GM19099 (cell line): ENCODE data around the gene MKKS.

Source experiments
- POLR2A ChIP-seq: IDR thresholded peaks from 3 replicates; pipeline ENCODE4 v1.6.1; 2011; ENCODE audit warnings: low read depth; ENCODE audit not compliant: insufficient read length; ENCODE audit errors: extremely low read depth

MKKS gene

DNA sequence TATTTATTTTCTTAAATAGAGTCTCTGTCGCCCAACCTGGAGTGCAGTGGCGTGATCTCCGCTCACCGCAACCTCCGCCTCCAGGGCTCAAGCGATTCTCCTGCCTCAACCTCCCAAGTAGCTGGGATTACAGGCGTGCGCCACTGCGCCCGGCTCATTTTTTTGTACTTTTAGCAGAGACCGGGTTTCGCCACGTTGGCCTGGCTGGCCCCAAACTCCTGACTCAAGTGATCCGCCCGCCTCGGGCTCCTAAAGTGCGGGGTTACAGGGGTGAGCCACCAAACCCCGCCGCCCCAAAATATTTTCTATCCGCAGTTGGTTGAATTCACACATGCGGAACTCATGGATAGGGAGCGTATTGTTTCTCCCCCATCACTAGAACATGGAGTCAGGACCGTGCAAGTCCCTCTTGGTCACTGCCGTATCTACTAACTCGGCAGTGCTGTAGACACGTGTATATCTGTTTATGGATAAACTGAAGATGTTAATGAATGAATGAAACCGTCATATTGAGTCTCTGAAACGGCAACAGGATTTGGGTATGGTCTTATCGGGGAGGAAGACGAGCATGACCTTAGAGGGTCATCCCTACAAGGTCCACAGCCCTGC is 904 bp downstream of the MKKS start:
- TF ChIP-seq POLR2A, result no peak

DNA sequence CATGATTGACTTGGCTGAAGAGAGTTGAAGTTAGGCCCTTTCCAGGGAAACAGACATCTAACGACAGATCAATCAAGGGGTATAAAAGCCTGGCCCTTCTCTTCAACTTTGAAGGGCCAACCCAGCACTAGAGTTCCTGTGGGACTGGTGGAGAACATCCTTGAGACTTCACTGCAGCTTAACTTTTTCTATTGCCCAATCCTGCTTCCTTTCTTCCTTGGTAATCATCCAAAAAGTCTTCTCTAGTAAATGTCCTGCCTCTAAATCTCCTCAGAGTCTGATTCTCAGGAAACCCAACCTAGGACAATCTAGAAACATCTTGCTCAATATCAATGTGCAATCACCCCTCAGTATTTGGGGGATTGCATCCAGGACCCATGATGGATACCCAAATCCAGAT is 1.9 kb downstream of the MKKS start:
- no peak for TF ChIP-seq POLR2A

DNA sequence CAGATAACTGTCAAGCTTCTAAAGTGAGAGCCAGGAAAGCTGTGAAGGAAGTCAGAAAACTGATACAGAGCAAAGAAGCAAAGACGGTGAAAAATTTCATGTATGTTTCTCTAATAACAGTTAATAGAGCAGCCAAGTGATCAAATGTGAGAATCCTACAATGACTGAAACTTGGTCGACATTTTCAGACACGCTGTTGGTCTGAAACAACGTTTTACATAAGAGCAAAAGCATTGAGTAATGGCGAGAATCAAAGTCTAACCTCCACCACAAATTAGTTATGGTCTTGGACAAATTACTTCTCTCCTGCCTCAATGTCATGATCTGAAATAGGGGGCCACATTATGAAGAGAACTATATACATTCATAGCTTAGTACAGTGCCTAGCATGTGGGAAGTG is 3.3 kb downstream of the MKKS start:
- TF ChIP-seq POLR2A, result no peak

DNA sequence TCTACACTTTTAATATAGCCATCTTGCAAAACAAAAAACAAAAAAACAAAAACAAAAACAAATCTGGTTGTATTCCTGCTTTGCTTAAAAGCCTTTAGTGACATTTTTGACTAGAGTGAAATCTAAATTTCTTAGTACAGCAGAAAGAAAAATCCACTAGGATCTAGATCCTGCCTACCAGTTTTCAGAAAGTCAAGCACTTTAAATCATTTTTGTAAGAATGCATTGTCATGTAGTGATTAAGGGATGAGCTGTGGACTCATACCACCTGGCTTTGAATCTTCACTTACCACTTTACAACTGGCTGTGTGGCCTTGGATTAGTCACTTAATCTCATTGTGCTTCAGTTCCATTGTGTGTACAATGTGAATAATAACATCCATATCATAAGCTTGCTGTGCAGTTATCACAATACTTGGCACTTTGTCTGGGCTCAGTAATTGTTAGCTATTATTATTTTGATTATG is 4.0 kb downstream of the MKKS start:
- TF ChIP-seq POLR2A, result no peak

DNA sequence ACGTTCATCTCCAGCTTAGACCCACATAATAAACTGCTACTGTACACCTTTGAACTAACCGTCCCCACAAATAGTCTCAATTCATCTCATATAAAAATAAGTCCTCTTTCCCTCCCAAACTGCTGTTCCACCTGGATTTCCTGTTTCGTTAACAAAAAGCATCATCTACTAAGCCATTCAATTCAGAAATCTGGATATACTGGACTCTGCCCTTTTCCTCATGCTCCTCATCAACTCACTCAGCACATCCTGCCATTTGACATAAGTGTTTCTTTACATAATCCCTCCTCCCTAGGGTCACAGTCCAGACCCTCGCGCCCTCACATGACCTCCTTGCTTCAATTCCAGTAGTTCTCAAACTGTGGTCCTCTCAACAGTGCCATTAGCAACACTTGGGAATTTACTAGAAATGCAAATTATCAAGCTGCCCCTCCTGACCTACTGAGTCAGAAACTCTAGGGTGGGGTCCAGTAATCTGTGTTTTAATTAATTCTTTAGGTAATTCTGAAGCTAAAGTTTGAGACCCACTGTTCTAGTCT is 4.5 kb downstream of the MKKS start:
- no peak for TF ChIP-seq POLR2A

GRCh38 chr20:10428008-10428407 is 6.0 kb downstream of the MKKS start:
- no peak for TF ChIP-seq POLR2A

DNA sequence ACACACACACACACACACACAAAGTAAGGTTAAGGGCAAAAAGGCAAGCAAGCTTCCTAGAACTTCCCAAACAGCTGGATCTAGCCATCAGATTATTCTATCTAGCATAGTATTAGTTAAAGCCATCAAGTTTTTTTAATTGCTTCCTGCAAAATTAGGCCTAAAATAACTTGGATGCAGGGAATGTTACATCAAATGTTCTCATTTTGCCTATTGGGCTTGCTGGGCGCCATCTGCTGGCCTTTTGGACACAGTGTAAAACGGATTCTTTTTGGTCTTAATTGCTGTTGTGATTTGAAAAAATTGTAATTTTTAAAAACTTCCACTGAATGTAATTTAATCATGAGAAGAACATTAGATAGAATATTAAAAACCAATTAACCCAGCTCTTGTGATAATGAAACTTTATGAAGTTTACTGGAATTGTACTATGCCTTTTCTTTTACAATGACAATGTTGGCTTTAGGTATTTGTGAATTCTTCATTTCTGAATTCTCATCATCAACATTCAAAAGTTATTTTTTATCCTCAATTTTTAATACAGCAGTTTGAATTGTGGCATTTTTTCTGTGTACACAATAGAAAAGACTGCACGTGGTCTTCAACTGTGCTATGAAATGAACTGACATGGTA is 6.8 kb downstream of the MKKS start:
- TF ChIP-seq POLR2A, result no peak

GRCh38 chr20:10423735-10424134 is 10.3 kb downstream of the MKKS start:
- no peak for TF ChIP-seq POLR2A

GRCh38 chr20:10419550-10420133 is 14.4 kb downstream of the MKKS start:
- no peak for TF ChIP-seq POLR2A

- TF ChIP-seq POLR2A, result no peak
Observed at GRCh38 chr20:10415013-10415650, 18.9 kb downstream of the MKKS start.

DNA sequence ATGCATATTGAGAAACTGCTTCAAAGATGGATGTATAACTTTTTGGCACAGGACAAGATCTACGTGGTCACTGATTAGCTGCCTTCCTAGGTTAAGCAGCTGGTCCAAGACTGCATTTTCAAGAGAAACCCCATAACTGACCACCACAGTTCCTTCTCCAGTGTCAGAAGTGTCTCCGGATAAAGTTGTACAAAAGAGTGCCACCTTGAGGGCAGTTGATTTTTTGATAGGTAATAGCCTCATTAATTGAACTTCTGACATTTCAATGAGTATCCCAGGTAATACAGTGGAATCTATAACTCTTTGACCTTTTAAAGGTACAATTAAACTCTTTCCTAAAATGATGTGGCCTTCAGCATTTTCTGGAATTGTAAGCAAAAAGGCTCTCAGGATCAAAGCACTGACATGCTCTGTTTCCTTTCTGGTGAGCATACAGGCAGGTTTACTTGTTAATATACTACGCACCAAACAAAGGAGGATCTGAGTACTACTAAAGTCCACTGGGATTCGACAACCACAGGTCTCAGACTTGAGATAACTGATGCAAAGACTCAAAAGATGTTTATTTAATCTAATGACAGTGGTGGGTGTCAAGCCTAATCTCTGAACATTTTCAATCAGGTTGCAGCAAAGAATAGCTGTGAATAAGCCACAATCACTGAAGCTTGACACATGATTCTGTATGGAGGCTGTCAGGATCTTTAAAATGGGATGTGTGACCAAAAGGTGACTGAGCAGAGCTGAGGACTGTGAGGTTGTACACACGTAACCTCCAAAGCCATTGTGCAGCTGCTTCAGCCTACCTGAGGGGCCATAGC is 21.2 kb downstream of the MKKS start:
- TF ChIP-seq POLR2A, result no peak

- TF ChIP-seq POLR2A, result no peak
Observed at GRCh38 chr20:10411673-10412072, 22.3 kb downstream of the MKKS start.

- no peak for TF ChIP-seq POLR2A
Observed at GRCh38 chr20:10408108-10408813, 25.8 kb downstream of the MKKS start.

GRCh38 chr20:10404959-10405530 is 29.0 kb downstream of the MKKS start:
- TF ChIP-seq POLR2A, result no peak

DNA sequence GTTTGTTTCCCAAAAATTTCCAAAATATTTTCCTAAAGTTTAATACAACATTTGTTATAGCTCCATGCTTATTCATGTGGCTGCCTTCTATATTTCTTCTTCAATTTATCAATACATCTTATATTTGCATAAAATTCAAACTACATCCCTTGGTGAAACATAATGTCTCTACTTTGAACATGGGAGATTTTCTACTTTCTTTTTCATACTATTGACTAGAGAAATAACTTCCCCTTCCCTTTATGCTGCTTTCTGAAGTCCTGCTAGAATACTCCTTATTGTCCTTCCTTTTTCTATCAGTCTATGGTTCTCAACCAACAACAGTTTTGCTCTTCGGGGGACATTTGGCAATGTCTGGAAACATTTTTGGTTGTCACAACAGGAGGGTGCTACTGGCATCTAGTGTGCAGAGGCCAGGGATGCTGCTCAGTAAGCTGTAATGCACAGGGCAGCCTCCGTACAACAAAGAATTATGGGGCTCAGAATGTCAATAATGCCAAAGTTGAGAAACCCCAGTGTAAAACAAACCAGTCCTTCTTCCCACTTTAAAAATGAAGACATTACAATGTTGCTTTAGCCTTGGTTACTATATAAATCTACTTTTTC is 29.9 kb downstream of the MKKS start:
- TF ChIP-seq POLR2A, result no peak
